Loucy (cell line): Measurements from ENCODE around the gene ADD1.

ENCODE experiments used
- H2AFZ ChIP-seq: fragments of 200-600 bp; sonication (generic); 2 replicates; pipeline ENCODE4 v1.6.0; 2016; ENCODE audit warnings: antibody characterized with exemption, mild to moderate bottlenecking, low read length, moderate library complexity
- H3F3A ChIP-seq: fragments of 200-600 bp; 2 replicates; pipeline ENCODE4 v1.6.0; 2016; ENCODE audit warnings: antibody characterized with exemption, low read depth, mild to moderate bottlenecking
- H3K27me3 ChIP-seq: fragments of 200-600 bp; sonication (generic); 2 replicates; pipeline ENCODE4 v1.6.1; 2014; ENCODE audit warnings: low read length, mild to moderate bottlenecking; ENCODE audit not compliant: insufficient read depth, poor library complexity, severe bottlenecking
- H3K36me3 ChIP-seq: fragments of 200-600 bp; sonication (generic); 2 replicates; pipeline ENCODE4 v1.6.1; 2016; ENCODE audit warnings: low read length; ENCODE audit not compliant: insufficient read depth
- H3K4me1 ChIP-seq: fragments of 200-600 bp; sonication (generic); 2 replicates; pipeline ENCODE4 v1.5.1; 2014; ENCODE audit warnings: low read length, mild to moderate bottlenecking; ENCODE audit not compliant: insufficient read depth, poor library complexity, severe bottlenecking
- H3K4me2 ChIP-seq: fragments of 200-600 bp; sonication (generic); 2 replicates; pipeline ENCODE4 v1.6.0; 2014; ENCODE audit warnings: antibody characterized with exemption, low read length, low read depth, mild to moderate bottlenecking; ENCODE audit not compliant: poor library complexity, severe bottlenecking
- H3K4me3 ChIP-seq: fragments of 200-600 bp; sonication (generic); 2 replicates; pipeline ENCODE4 v1.5.1; 2014; ENCODE audit warnings: low read length, mild to moderate bottlenecking, mixed read lengths; ENCODE audit not compliant: poor library complexity, severe bottlenecking
- H3K79me2 ChIP-seq: fragments of 200-600 bp; sonication (generic); 2 replicates; pipeline ENCODE4 v1.6.1; 2014; ENCODE audit warnings: low read length; ENCODE audit not compliant: insufficient read depth
- H3K9ac ChIP-seq: fragments of 200-600 bp; sonication (generic); 2 replicates; pipeline ENCODE4 v1.6.0; 2014; ENCODE audit warnings: mild to moderate bottlenecking, low read depth, low read length, moderate library complexity; ENCODE audit not compliant: poor library complexity, severe bottlenecking
- H3K9me2 ChIP-seq: fragments of 200-600 bp; sonication (generic); replicated peaks from 2 replicates; pipeline ENCODE4 v1.6.1; 2016; ENCODE audit warnings: low read depth, low read length, mixed read lengths
- H3K9me3 ChIP-seq: fragments of 200-600 bp; sonication (generic); 2 replicates; pipeline ENCODE4 v1.6.1; 2014; ENCODE audit warnings: mild to moderate bottlenecking, antibody characterized with exemption, low read length, low read depth; ENCODE audit not compliant: insufficient read depth
- H4K20me1 ChIP-seq: fragments of 200-600 bp; sonication (generic); 2 replicates; pipeline ENCODE4 v1.6.0; 2014; ENCODE audit warnings: antibody characterized with exemption, low read length, mild to moderate bottlenecking; ENCODE audit not compliant: insufficient read depth, poor library complexity, severe bottlenecking
- EZH2phosphoT487 ChIP-seq: fragments of 200-600 bp; IDR thresholded peaks from 2 replicates; pipeline ENCODE4 v1.6.1; 2018; ENCODE audit warnings: antibody characterized with exemption, mild to moderate bottlenecking, moderate library complexity, borderline replicate concordance
- TF ChIP-seq, protein P1 (sequence below): fragments of 200-600 bp; sonication (generic); conservative IDR thresholded peaks from 2 replicates; pipeline ENCODE4 v1.5.1; 2014; ENCODE audit warnings: mild to moderate bottlenecking, antibody characterized with exemption, low read length

The ADD1 gene

GRCh38 chr4:2942037-2942531 lies 98.4 kb downstream of the ADD1 start:
- Histone ChIP-seq H3K79me2 (no peaks in the 10 kb centered on the region), H3K4me3 (no peak overlapping the region), H3K4me1 (no peaks in the 10 kb centered on the region), H3K36me3 (peaks cover 91% of the 10 kb centered on the region; the same call in 1 of the 2 replicates), H3K4me2 (no peak overlapping the region), H4K20me1 (no peaks in the 10 kb centered on the region), H3K27me3 (no peaks in the 10 kb centered on the region), H2AFZ (no peak overlapping the region), H3K9ac (no peak overlapping the region), H3K9me3 (no peaks in the 10 kb centered on the region), H3F3A (no peaks in the 10 kb centered on the region), H3K9me2 (no peaks in the 10 kb centered on the region)
- TF ChIP-seq, protein P1, sequence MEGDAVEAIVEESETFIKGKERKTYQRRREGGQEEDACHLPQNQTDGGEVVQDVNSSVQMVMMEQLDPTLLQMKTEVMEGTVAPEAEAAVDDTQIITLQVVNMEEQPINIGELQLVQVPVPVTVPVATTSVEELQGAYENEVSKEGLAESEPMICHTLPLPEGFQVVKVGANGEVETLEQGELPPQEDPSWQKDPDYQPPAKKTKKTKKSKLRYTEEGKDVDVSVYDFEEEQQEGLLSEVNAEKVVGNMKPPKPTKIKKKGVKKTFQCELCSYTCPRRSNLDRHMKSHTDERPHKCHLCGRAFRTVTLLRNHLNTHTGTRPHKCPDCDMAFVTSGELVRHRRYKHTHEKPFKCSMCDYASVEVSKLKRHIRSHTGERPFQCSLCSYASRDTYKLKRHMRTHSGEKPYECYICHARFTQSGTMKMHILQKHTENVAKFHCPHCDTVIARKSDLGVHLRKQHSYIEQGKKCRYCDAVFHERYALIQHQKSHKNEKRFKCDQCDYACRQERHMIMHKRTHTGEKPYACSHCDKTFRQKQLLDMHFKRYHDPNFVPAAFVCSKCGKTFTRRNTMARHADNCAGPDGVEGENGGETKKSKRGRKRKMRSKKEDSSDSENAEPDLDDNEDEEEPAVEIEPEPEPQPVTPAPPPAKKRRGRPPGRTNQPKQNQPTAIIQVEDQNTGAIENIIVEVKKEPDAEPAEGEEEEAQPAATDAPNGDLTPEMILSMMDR, result no peak
- TF ChIP-seq EZH2phosphoT487, result no peak

- Histone ChIP-seq H3K4me3 (no peak overlapping the region), H3K4me1 (no peaks in the 10 kb centered on the region), H3K36me3 (peaks cover 91% of the 10 kb centered on the region; the same call in 1 of the 2 replicates), H3K4me2 (no peak overlapping the region), H3K9me2 (no peaks in the 10 kb centered on the region), H3K79me2 (no peaks in the 10 kb centered on the region), H3F3A (no peaks in the 10 kb centered on the region), H3K9me3 (no peaks in the 10 kb centered on the region), H3K9ac (no peak overlapping the region), H3K27me3 (no peaks in the 10 kb centered on the region), H4K20me1 (no peaks in the 10 kb centered on the region), H2AFZ (no peak overlapping the region)
- no peak for TF ChIP-seq EZH2phosphoT487
- TF ChIP-seq, protein P1, result no peak
These were observed 99.1 kb downstream of the ADD1 start for GRCh38 chr4:2942532-2943363.

- no peaks in the 10 kb centered on the region for H3K9me3 ChIP-seq
- TF ChIP-seq, protein P1, result no peak
- TF ChIP-seq EZH2phosphoT487, result no peak
- H3K79me2 ChIP-seq, result no peaks in the 10 kb centered on the region
- no peaks in the 10 kb centered on the region for H3K4me1 ChIP-seq
- H2AFZ ChIP-seq, result no peak overlapping the region
- H3K4me3 ChIP-seq, result no peak overlapping the region
- no peaks in the 10 kb centered on the region for H3F3A ChIP-seq
- H3K9me2 ChIP-seq, result no peaks in the 10 kb centered on the region
- H3K36me3 ChIP-seq, result peaks cover 91% of the 10 kb centered on the region; the same call in 1 of the 2 replicates
- H3K27me3 ChIP-seq, result no peaks in the 10 kb centered on the region
- no peak overlapping the region for H3K4me2 ChIP-seq
- H4K20me1 ChIP-seq, result no peaks in the 10 kb centered on the region
- H3K9ac ChIP-seq, result no peak overlapping the region
These were observed 99.9 kb downstream of the ADD1 start for GRCh38 chr4:2943364-2944090.
